ENCODE measurements around the gene FAM3A.
A peak's percentile ranks its signal among the peaks of the same experiment; 100 is the strongest.

FAM3A gene

DNA sequence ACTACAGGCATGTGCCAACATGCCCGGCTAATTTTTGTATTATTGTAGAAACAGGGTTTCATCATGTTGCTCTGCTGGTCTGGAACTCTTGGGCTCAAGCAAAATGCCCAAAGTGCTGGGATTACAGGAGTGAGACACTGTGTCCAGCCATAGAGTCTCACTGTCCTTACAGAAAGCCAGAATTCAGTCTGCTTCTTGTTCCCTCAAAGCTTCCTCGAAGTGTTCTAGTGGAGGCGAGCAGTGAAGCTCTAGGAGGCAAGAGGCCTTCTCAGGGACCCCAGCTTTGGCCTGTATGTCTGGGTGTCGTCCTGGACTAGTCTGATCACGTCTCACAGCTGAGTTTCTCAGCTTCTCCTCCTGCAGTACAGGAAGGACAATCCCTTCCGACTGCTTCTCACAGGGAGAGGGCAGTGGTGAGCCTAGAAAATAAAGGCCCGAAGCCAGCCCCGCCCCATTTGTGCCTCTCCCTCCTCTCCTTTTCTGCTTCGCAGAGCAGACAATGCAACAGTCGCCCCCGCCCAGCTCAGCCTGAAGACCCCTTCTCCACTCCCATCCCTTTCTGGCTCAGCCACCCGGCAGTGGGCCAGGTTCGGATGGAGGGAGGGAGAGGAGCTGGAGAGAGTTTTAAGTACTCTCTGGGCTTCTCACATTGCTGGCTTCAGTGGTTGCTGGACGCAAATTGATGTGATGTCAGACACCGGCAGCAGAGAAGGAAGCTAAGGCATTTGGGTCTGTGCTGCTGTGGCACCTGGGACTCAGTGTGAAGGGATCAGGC is 11.1 kb upstream of the FAM3A start:
- H3K4me3 ChIP-seq (ENCODE audit: low read depth, low read length): no peak overlapping the region
- TF ChIP-seq, protein P1, sequence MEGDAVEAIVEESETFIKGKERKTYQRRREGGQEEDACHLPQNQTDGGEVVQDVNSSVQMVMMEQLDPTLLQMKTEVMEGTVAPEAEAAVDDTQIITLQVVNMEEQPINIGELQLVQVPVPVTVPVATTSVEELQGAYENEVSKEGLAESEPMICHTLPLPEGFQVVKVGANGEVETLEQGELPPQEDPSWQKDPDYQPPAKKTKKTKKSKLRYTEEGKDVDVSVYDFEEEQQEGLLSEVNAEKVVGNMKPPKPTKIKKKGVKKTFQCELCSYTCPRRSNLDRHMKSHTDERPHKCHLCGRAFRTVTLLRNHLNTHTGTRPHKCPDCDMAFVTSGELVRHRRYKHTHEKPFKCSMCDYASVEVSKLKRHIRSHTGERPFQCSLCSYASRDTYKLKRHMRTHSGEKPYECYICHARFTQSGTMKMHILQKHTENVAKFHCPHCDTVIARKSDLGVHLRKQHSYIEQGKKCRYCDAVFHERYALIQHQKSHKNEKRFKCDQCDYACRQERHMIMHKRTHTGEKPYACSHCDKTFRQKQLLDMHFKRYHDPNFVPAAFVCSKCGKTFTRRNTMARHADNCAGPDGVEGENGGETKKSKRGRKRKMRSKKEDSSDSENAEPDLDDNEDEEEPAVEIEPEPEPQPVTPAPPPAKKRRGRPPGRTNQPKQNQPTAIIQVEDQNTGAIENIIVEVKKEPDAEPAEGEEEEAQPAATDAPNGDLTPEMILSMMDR (IDR thresholded peaks at IDR 0.05; ENCODE audit: low read depth, low read length): peak; percentile 48

DNA sequence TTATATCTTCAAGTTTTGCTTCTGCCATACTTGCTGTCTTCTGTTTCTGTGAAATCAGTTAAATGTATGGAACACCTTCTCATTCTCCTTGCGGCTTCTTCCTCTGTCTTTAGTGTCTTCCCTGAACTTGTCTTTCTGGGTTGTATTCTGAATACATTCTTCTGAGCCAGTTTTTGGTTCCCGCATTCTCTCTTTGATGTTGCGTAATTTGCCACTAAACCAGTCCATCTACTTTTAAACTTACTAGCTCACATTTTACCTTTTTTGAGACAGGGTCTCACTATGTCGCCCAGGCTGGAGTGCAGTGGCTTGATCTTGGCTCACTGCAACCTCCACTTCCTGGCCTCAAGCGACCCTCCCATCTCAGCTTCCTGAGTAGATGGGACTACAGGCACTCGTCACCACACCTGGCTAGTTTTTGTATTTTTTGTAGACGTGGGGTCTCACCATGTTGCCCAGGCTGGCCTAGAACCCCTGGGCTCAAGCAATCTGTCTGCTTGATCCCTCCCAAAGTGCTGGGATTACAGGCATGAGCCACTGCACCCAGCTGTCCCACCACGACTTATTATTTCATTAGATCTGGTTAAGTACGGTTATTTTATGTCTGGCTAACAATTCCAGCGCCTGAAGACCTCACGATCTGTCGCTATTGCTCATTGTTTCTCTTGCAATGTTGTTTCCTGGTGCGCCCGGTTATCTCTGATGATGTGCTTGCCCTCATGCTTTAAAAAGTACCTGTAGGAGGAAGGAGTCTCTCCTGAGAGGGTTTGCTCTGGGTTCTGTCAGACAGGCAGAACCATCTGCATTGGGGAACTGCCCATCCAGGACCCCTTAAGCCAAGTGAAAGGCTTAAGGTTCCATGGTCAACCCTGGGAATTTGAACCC is 9.8 kb upstream of the FAM3A start:
- TF ChIP-seq, protein P1 (IDR thresholded peaks at IDR 0.05; ENCODE audit: low read depth, low read length): no peak
- H3K4me3 ChIP-seq (ENCODE audit: low read depth, low read length): no peak overlapping the region

DNA sequence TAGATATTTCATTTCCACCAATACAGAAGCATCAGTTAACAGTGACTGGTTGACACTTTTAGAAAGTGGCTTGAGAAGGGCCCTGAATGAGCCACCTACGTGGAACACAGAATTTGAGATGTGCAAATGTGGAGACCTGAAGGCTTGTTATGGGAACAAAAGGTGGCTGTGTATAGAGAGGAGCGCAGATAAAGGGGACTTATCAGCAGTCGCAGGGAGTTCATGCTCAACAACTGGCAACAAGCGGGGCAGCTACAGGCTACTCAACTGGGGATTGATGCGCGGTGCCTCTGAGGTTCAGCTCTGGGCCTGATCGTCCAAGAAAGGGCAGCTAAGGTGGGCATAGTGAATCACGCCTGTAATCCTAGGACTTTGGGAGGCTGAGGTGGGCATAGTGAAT is 3.4 kb upstream of the FAM3A start:
- TF ChIP-seq, protein P1 (IDR thresholded peaks at IDR 0.05; ENCODE audit: low read depth, low read length): no peak
- H3K4me3 ChIP-seq (ENCODE audit: low read depth, low read length): no peak overlapping the region

DNA sequence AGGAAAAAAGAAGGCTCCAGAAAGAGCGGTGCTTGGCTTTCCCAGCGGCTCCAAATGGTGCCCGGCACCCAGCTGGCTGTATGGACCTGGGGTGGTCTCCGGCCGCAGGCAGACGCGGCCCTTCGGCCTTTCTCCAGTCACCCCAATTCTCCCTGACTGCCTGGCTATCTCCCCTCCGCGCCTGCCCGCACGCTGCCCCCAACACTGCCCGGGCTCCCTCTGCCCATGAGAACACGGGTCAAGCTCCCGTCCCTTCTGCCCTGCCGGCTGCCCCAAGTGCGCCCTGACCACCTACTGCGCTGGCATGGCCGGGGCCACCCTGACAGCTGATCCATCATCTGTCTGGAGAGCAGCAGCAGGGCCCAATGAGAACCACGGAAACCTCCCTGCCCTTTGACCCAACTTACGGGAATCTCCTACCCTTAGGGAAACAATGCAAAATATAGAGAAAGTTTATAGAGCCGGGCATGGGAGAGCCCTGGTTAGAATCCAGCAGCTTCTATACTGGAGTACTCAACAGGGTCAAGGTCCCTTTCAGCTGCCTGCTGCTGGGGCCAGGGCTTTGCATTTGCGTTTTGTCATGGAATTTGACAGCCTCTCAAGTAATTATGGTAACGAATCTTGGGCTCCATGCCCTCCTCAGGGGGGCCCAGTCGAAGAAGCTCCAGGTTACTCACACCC is 1.2 kb upstream of the FAM3A start:
- TF ChIP-seq, protein P1 (IDR thresholded peaks at IDR 0.05; ENCODE audit: low read depth, low read length): no peak
- peak overlapping the region; percentile 40 for H3K4me3 ChIP-seq (ENCODE audit: low read depth, low read length)

DNA sequence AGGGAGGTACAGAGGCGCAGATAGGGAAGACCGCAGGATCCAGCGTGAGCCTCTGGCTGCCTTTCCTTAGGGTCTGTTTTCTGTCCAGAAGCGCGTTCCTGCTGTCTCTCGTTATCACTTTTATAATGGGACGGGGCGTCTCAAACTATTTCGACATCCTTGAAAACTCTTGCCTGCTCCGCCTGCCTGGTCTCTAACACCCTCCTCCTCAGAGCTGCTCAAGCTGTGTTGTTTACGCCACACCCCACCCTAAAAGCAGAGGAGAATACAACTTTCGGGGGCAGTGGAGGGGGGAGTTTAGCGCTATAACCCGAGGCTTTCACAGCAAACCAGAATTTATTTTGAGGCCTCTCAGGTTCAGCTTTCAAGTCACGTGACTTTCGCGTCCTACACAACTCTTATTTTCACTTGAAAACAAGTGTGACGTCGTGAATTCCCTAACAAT is 646 bp upstream of the FAM3A start:
- TF ChIP-seq, protein P1 (IDR thresholded peaks at IDR 0.05; ENCODE audit: low read depth, low read length): no peak
- H3K4me3 ChIP-seq (ENCODE audit: low read depth, low read length): peak overlapping the region; percentile 40

DNA sequence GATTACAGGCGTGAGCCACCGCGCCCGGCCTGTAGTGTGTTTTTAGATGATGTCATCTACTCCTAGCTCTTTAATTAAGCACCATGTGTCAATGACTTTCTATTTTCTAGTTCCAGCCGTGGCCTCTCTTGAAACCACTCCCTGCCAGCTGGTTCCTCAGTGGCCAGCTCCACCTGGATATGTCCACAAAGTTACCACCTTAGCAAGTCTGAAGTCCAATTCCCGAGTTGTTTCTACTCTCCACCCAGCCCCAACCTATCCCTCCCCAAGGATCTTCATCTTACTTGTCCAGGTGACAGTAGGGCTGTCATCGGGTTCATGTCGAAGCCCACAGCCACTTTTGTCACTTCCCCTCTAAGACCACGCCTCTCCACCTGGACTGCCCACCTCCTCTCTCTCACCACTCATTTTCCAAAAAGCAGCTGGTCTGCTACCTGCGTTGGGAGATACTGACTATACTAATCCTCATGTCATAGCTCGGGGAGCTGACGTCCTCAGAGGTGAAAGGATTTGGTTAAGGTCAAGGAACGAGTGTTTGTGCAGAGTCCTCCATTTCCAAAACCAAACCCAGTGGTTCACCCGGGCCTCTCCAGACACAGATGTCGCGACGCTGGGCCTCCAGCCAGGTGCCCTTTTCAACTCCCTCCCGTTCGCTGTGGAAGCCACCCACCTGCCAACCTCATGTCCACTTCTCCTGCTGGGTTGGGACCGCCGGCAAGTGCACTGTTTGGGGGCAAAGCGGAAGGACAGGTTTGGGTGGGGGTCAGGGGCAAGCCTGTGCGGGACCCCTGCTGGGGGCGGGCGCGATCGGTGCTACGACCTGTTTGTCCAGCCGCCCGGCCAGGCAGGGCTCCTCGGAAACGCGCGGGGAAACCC is 704 bp downstream of the FAM3A start:
- peak overlapping the region; percentile 58 for H3K4me3 ChIP-seq (ENCODE audit: low read depth, low read length)
- TF ChIP-seq, protein P1 (IDR thresholded peaks at IDR 0.05; ENCODE audit: low read depth, low read length): no peak
